BE2C (cell line): ENCODE measurements around the gene ELAVL2.
"Not testable (repeated sequence)": the region's sequence is repeated elsewhere in the genome, so short reads cannot be mapped to it uniquely, and the experiment has no call there.

Experiments
- DNase-seq: peaks from one replicate; pipeline ENCODE4 v3.0.0-alpha.2; 2020
- H3K27me3 ChIP-seq: fragments of 250-450 bp; sonication (Bioruptor Pico); 2 replicates; pipeline ENCODE4 v1.5.1; 2020; ENCODE audit warnings: mild to moderate bottlenecking
- H3K36me3 ChIP-seq: fragments of 250-450 bp; sonication (Bioruptor Pico); 2 replicates; pipeline ENCODE4 v1.5.1; 2020; ENCODE audit warnings: mild to moderate bottlenecking
- H3K4me1 ChIP-seq: fragments of 250-450 bp; sonication (Bioruptor Pico); 2 replicates; pipeline ENCODE4 v1.5.1; 2020
- H3K4me3 ChIP-seq: 2 replicates; pipeline ENCODE4 v1.5.1; 2011; ENCODE audit warnings: low read depth, low read length
- H3K9me3 ChIP-seq: fragments of 250-450 bp; sonication (Bioruptor Pico); 2 replicates; pipeline ENCODE4 v1.5.1; 2020
- CTCF ChIP-seq: IDR thresholded peaks from 2 replicates; pipeline ENCODE4 v1.5.1; 2012; ENCODE audit warnings: mild to moderate bottlenecking, low read depth, low read length

ELAVL2 gene

DNA sequence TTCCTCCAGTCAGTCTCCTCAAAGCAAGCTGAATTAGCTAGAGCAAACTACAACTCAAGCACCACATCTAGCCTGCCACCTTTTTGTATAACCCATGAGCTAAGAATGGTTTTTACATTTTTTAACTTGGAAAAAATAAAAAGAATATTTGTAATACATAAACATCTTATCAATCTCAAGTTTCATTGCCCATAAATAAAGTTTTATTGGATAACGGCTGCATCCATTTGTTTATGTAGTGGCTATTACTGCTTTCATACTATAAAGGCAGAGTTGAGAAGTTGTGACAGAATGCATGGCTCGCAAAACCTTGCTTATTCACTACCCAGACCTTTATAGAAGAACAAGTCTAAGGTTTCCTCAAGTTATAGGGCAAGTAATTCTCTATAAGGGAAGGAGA is 95.7 kb downstream of the ELAVL2 start:
- no peak for TF ChIP-seq CTCF
- Histone ChIP-seq H3K4me3 (no peak overlapping the region), H3K36me3 (no peaks in the 10 kb centered on the region), H3K27me3 (no peaks in the 10 kb centered on the region), H3K9me3 (no peaks in the 10 kb centered on the region), H3K4me1 (no peaks in the 10 kb centered on the region)
- no peak for DNase-seq

DNA sequence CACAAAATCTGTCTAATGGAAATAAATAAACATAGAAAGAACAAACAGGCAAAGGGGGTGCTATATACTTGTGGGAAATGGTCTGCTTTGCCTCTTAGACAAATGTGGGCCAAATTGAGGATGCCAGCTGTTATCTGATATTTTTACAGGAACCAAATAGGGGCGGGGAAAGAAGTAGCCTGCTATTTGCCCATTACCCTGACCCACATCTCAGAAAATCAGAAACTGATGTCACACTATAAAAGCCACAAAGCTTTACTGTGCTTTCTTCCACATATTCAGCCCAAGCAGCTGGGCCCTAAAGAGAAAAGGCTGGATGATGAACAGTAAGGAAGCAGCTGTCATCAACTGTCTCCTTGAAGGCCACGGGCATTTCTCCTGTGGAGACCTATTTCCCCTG is 97.3 kb downstream of the ELAVL2 start:
- TF ChIP-seq CTCF: no peak
- H3K27me3 ChIP-seq: no peaks in the 10 kb centered on the region
- no peak for DNase-seq
- no peaks in the 10 kb centered on the region for H3K9me3 ChIP-seq
- no peak overlapping the region for H3K4me3 ChIP-seq
- H3K4me1 ChIP-seq: no peaks in the 10 kb centered on the region
- no peaks in the 10 kb centered on the region for H3K36me3 ChIP-seq

DNA sequence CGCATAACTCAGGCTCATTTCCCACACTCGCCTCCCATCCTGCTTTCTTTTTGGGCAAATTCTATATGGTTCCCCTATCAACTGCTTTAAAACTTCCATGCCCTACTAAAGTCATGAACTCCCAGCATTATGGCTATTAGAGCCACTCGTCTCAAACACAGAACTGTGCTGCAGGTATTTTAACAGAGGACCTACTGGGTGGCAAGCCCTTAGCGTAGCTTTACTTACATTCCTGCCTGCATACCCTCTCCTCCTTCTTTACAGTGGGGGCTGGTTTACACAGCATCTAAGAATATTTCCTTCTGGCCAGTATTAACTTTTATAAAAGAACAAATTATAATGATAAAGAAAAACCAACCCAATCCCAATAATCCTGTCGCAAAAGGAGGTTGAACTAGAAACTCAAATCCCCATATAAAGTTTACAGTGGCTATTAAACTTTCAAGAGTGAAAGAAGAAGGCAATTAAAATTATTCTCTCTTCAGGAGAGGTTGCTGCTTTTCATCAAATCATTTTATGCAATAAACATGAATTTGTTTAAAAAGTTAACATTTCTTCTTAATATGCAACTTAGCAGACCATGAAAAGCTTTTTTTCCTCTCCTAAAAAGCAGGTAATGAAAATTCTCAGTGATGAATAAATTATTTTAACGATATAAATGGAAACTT is 100.6 kb downstream of the ELAVL2 start:
- no peaks in the 10 kb centered on the region for H3K27me3 ChIP-seq
- H3K4me1 ChIP-seq: no peaks in the 10 kb centered on the region
- H3K9me3 ChIP-seq: no peaks in the 10 kb centered on the region
- no peak for DNase-seq
- no peak overlapping the region for H3K4me3 ChIP-seq
- H3K36me3 ChIP-seq: no peaks in the 10 kb centered on the region
- TF ChIP-seq CTCF: no peak

DNA sequence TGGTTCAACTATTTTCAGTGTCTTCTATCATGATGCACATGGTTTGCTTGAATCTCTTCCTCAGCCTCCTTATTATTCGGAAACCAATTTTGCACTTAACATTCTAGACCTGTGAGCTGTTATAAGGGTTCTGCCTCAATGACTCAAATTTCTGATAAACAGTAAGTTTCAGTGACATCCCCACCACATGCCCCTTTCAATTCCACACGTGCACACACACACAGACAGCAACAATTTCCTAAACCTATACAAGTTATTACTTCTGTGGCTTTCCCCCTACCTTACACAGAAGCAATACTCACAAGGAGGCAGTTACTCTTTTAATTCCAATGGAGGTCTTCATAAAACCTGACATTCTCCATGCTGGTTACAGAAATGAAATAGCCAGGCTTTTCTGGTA is 102.4 kb downstream of the ELAVL2 start:
- no peaks in the 10 kb centered on the region for H3K27me3 ChIP-seq
- no peaks in the 10 kb centered on the region for H3K4me1 ChIP-seq
- no peak for DNase-seq
- TF ChIP-seq CTCF: no peak
- H3K36me3 ChIP-seq: no peaks in the 10 kb centered on the region
- no peak overlapping the region for H3K4me3 ChIP-seq
- H3K9me3 ChIP-seq: no peaks in the 10 kb centered on the region

- not testable (repeated sequence) for H3K4me1 ChIP-seq, H3K36me3 ChIP-seq, DNase-seq, H3K4me3 ChIP-seq, H3K9me3 ChIP-seq, H3K27me3 ChIP-seq
Observed at GRCh38 chr9:23723048-23723447, 103.0 kb downstream of the ELAVL2 start.

GRCh38 chr9:23721466-23721865 is 104.6 kb downstream of the ELAVL2 start:
- no peak for DNase-seq
- Histone ChIP-seq H3K4me3 (no peak overlapping the region), H3K9me3 (no peaks in the 10 kb centered on the region), H3K27me3 (no peaks in the 10 kb centered on the region), H3K36me3 (no peaks in the 10 kb centered on the region), H3K4me1 (no peaks in the 10 kb centered on the region)
- TF ChIP-seq CTCF: no peak

DNA sequence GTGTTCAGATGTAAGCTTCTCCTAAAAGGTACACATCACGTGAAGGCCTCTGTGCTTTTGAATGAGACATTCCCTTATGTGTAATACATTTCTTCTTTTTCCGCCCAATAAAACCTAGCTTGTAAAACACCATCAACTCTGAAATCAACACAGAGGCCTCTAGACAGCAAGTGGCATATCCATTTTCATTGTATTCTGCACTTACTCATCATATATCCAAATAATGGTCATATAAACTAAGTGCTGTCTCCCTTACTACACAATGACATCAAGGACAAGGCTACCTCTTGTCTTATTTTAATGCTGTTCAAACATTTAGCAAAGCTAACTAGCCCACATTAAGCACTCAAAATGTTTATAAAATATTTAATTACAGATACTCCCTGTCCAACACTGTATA is 108.5 kb downstream of the ELAVL2 start:
- Histone ChIP-seq H3K9me3 (no peaks in the 10 kb centered on the region), H3K27me3 (no peaks in the 10 kb centered on the region), H3K4me3 (no peak overlapping the region), H3K36me3 (no peaks in the 10 kb centered on the region), H3K4me1 (no peaks in the 10 kb centered on the region)
- DNase-seq: no peak
- TF ChIP-seq CTCF: no peak
